Measurements from ENCODE around the gene LAMA3.
A peak's percentile ranks its signal among the peaks of the same experiment; 100 is the strongest.

Gene LAMA3

GRCh38 chr18:23716966-23717365 lies 27.7 kb downstream of the LAMA3 start:
- Histone ChIP-seq H3K27me3 (ENCODE audit: insufficient read depth, low read depth, severe bottlenecking) (no peaks in the 10 kb centered on the region), H3K36me3 (no peaks in the 10 kb centered on the region; the same call in 1 of the 2 replicates), H3K27ac (no peak overlapping the region), H3K9me3 (ENCODE audit: severe bottlenecking) (no peaks in the 10 kb centered on the region), H3K4me3 (ENCODE audit: low read depth, low read length) (no peak overlapping the region)
- TF ChIP-seq CTCF (IDR thresholded peaks at IDR 0.05; ENCODE audit: low read depth, low read length), result no peak
- no peak for DNase-seq

- no peaks in the 10 kb centered on the region for H3K27me3 ChIP-seq (ENCODE audit: insufficient read depth, low read depth, severe bottlenecking)
- DNase-seq, result no peak
- no peaks in the 10 kb centered on the region; the same call in 1 of the 2 replicates for H3K36me3 ChIP-seq
- no peak overlapping the region for H3K27ac ChIP-seq
- no peak for TF ChIP-seq CTCF (IDR thresholded peaks at IDR 0.05; ENCODE audit: low read depth, low read length)
- no peak overlapping the region for H3K4me3 ChIP-seq (ENCODE audit: low read depth, low read length)
- no peaks in the 10 kb centered on the region for H3K9me3 ChIP-seq (ENCODE audit: severe bottlenecking)
Measured at GRCh38 chr18:23718243-23718720, 29.0 kb downstream of the LAMA3 start.

- H3K27ac ChIP-seq, result no peak overlapping the region
- no peak for TF ChIP-seq CTCF (IDR thresholded peaks at IDR 0.05; ENCODE audit: low read depth, low read length)
- H3K9me3 ChIP-seq (ENCODE audit: severe bottlenecking), result no peaks in the 10 kb centered on the region
Measured at GRCh38 chr18:23718731-23719130, 29.5 kb downstream of the LAMA3 start.

GRCh38 chr18:23719634-23720201 lies 30.5 kb downstream of the LAMA3 start:
- no peak for TF ChIP-seq CTCF (IDR thresholded peaks at IDR 0.05; ENCODE audit: low read depth, low read length)
- H3K4me3 ChIP-seq (ENCODE audit: low read depth, low read length), result no peak overlapping the region
- H3K36me3 ChIP-seq, result no peaks in the 10 kb centered on the region; the same call in 1 of the 2 replicates
- no peaks in the 10 kb centered on the region for H3K9me3 ChIP-seq (ENCODE audit: severe bottlenecking)
- peak; percentile 46 for DNase-seq
- no peaks in the 10 kb centered on the region for H3K27me3 ChIP-seq (ENCODE audit: insufficient read depth, low read depth, severe bottlenecking)
- no peak overlapping the region for H3K27ac ChIP-seq

More at GRCh38 chr18:23718731-23719130, 29.5 kb downstream of the LAMA3 start:
- Histone ChIP-seq H3K36me3 (no peaks in the 10 kb centered on the region; the same call in 1 of the 2 replicates), H3K4me3 (ENCODE audit: low read depth, low read length) (no peak overlapping the region), H3K27me3 (ENCODE audit: insufficient read depth, low read depth, severe bottlenecking) (no peaks in the 10 kb centered on the region)
- DNase-seq, result no peak

- Histone ChIP-seq H3K27ac (peak overlapping the region; percentile 45), H3K36me3 (no peaks in the 10 kb centered on the region; the same call in 1 of the 2 replicates), H3K9me3 (ENCODE audit: severe bottlenecking) (no peaks in the 10 kb centered on the region), H3K27me3 (ENCODE audit: insufficient read depth, low read depth, severe bottlenecking) (no peaks in the 10 kb centered on the region), H3K4me3 (ENCODE audit: low read depth, low read length) (no peak overlapping the region)
- TF ChIP-seq CTCF (IDR thresholded peaks at IDR 0.05; ENCODE audit: low read depth, low read length), result no peak
- DNase-seq, result peak; percentile 43
Measured at GRCh38 chr18:23721696-23722480, 32.6 kb downstream of the LAMA3 start.

All from WERI-Rb-1 (cell line).